Lung (tissue), 12 donors: ENCODE data around the gene COL4A1. TPM values are rescaled to one million over a fixed set of nuclear protein-coding genes. Genes with fewer than 3 reads are reported as not detected.
A peak's percentile ranks its signal among the peaks of the same experiment; 100 is the strongest.

Experiments used
- ATAC-seq: fragments of 200-7000 bp; cut with Tn5 transposase; one replicate; pipeline ENCODE4 v1.9.1; 2020; ENCODE audit warnings: moderate number of reproducible peaks; ENCODE audit not compliant: insufficient read depth, low FRiP score
- DNase-seq, 3 donors: peaks; one replicate each; pipeline ENCODE4 v3.0.0-alpha.2; 2013 to 2017
- H3K27ac ChIP-seq, 2 donors: one replicate each; pipeline ENCODE4 v1.5.1; 2013; ENCODE audit warnings: mild to moderate bottlenecking in 2 of 2, moderate library complexity in 2 of 2, control low read depth in 1 of 2, inconsistent platforms in 1 of 2, low read depth in 1 of 2, low read length in 1 of 2
- H3K27me3 ChIP-seq, 3 donors: one replicate each; pipeline ENCODE4 v1.5.1; 2013; ENCODE audit warnings: low read length in 2 of 3; ENCODE audit not compliant: control insufficient read depth in 3 of 3, insufficient read depth in 3 of 3
- H3K36me3 ChIP-seq, 4 donors: one replicate each; pipeline ENCODE4 v1.5.1; 2013; ENCODE audit warnings: low read length in 4 of 4, mild to moderate bottlenecking in 1 of 4, moderate library complexity in 1 of 4; ENCODE audit not compliant: control insufficient read depth in 4 of 4, insufficient read depth in 4 of 4
- H3K4me1 ChIP-seq, 5 donors: one replicate each; pipeline ENCODE4 v1.5.1; 2013; ENCODE audit warnings: low read length in 5 of 5, mild to moderate bottlenecking in 2 of 5, moderate library complexity in 1 of 5; ENCODE audit not compliant: control insufficient read depth in 5 of 5, insufficient read depth in 5 of 5
- H3K4me3 ChIP-seq: one replicate; pipeline ENCODE4 v1.5.1; 2013; ENCODE audit warnings: mild to moderate bottlenecking, control low read depth, moderate library complexity
- H3K9ac ChIP-seq, 2 donors: one replicate each; pipeline ENCODE4 v1.5.1; 2013; ENCODE audit warnings: low read length in 2 of 2, control low read depth in 1 of 2; ENCODE audit not compliant: insufficient read depth in 1 of 2
- H3K9me3 ChIP-seq, 4 donors: one replicate each; pipeline ENCODE4 v1.5.1; 2013; ENCODE audit warnings: low read length in 3 of 4, mild to moderate bottlenecking in 1 of 4, moderate library complexity in 1 of 4; ENCODE audit not compliant: control insufficient read depth in 4 of 4, insufficient read depth in 3 of 4
- CTCF ChIP-seq: IDR thresholded peaks from 2 replicates; pipeline ENCODE4 v1.5.1; 2012; ENCODE audit warnings: mild to moderate bottlenecking; ENCODE audit errors: control extremely low read depth, extremely low read depth
- WGBS, 2 donors: extraction: QIAGEN DNeasy Blood & Tissue Kit; methylation state at CpG; one replicate each; pipeline ENCODE4 v1.1.7; 2013; 5-methylcytosine and 5-hydroxymethylcytosine counted together
- polyA plus RNA-seq, 2 donors: library from polyadenylated mRNA; stranded (reverse); fragments of 200-250 nt; gene quantifications; one replicate each; pipeline ENCODE4 v1.2.1, GENCODE V29; 2013
- total RNA-seq, 2 donors: library from RNA; depleted of rRNA in 1 of 2; stranded (reverse); fragments of >200 nt in 1 of 2; gene quantifications; one replicate each; pipeline ENCODE4 v1.2.1, GENCODE V29; 2014 to 2021
- donor health status: control.
- donor health status: control.
- donor health status: Bipolar disorder and iron deficiency.
- donor health status: healthy.
- donor health status: DM: yes; HTN: yes; CAD: no.

The COL4A1 gene
- total and polyA plus RNA-seq, 4 donors = 114 to 1,051 (median 318) TPM

GRCh38 chr13:110336108-110336507, 29.2 kb upstream of the COL4A1 start:
- H3K9ac ChIP-seq = no peak overlapping the region
- no peak for ATAC-seq
- WGBS, 2 donors = 91 to 93% methylated on average over 9 of the region's 9 CpGs
- H3K4me3 ChIP-seq = no peak overlapping the region
- TF ChIP-seq CTCF = no peak
- no peaks in the 10 kb centered on the region for H3K9me3 ChIP-seq
- no peaks in the 10 kb centered on the region for H3K27me3 ChIP-seq
- peak overlapping the region in 1 of 2 donors; percentile 58 for H3K27ac ChIP-seq
- DNase-seq = no peak
- H3K4me1 ChIP-seq = peaks cover 16 to 46% (median 26%) of the 10 kb centered on the region in 5 donors
- peaks cover 0 to 2% (median 0%) of the 10 kb centered on the region in 4 donors for H3K36me3 ChIP-seq

- no peak overlapping the region for H3K27ac ChIP-seq
- peaks cover 0 to 2% (median 0%) of the 10 kb centered on the region in 4 donors for H3K36me3 ChIP-seq
- 90 to 91% methylated on average over 11 of the region's 11 CpGs for WGBS, 2 donors
- TF ChIP-seq CTCF = no peak
- DNase-seq = no peak
- no peaks in the 10 kb centered on the region for H3K9me3 ChIP-seq
- H3K27me3 ChIP-seq = no peaks in the 10 kb centered on the region
- no peak overlapping the region for H3K9ac ChIP-seq
- no peak for ATAC-seq
- H3K4me1 ChIP-seq = peaks cover 14 to 46% (median 23%) of the 10 kb centered on the region in 5 donors
- H3K4me3 ChIP-seq = no peak overlapping the region
These were observed 28.0 kb upstream of the COL4A1 start for GRCh38 chr13:110334841-110335490.

GRCh38 chr13:110334256-110334655, 27.3 kb upstream of the COL4A1 start:
- 80 to 82% methylated on average over 8 of the region's 8 CpGs for WGBS, 2 donors
- DNase-seq (no peak), ATAC-seq (no peak)
- Histone ChIP-seq H3K27ac (no peak overlapping the region), H3K4me3 (no peak overlapping the region), H3K27me3 (no peaks in the 10 kb centered on the region), H3K4me1 (peaks cover 14 to 53% (median 26%) of the 10 kb centered on the region in 5 donors), H3K36me3 (peaks cover 0 to 2% (median 0%) of the 10 kb centered on the region in 4 donors), H3K9me3 (no peaks in the 10 kb centered on the region), H3K9ac (no peak overlapping the region)
- no peak for TF ChIP-seq CTCF
